ENCODE data around the gene PKP3. TPM values are rescaled to one million over a fixed set of nuclear protein-coding genes. Genes with fewer than 3 reads are reported as not detected.

Gene PKP3
- total and polyA plus RNA-seq, 10 donors: 0.09 to 2.8 (median 0.44) TPM; not detected in 4

DNA sequence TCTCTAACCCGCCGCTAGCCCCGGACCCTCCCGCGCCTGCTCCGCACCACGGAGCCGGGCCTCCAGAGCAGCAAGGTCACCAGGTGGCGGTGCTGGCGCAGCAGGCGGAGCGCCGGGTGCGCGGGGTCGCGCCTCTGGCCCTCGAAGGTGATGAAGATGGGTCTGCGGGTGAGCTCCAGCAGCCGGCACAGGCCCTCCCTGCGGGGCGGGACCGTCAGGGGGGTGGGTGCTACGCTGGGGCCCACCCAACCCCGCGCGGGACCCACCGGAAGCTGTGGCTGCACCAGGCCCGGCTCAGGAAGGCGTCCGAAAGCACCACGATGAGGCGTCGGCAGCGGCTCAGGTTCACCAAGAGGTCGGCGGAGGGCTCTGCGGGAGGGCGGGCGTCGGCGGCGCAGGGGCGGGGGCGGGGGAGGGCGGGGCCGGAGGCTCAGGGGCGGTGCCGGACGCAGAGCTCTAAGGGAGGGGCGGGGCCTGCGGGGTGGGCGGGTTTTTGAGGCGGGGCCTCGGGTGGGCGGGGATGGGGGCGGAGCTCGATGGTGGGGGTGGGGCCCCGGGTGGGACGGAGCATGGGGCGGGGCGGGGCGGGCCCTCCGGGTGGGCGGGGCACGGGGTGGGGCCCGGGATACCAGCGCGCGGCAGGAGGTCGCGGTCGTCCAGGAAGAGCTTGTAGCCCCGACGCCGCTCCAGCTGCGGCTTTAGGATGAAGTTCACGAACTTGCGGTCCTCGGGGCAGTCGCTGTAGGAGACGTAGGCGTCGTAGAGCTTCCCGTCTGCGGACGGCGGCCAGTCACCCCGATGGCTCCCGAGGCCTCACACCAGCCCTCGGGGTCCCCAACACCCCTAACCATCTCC lies 13.0 kb downstream of the PKP3 start:
- 2 to 30% (median 5%) methylated on average over 9 to 91 of the region's 91 CpGs for WGBS, 5 donors
- H3K4me3 ChIP-seq: peak overlapping the region; percentile 45 to 82 (median 52)

DNA sequence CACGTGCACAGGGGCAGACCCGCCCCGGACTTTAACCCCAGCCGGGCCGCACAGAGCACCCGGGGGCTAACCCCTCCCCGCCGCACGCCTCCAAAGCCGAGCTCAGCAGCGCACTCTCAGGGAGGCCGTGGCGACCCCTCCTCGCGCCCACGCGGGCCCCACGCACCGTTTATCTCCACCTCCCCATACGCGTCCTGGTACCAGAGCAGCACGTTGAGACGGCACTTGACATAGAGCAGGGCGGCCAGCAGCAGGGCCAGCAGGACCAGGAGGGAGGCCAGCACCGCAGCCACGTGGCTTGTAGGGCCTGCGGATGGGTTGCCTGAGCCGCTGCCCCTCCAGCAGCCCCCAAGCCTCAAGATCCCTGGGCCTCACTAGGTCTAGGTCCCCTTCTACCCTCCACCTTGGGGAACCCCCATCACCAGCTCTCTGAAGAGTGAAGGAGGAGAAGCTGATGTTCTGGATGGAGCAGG lies 13.7 kb downstream of the PKP3 start:
- Histone ChIP-seq H3K4me1 (peaks cover 11 to 54% (median 35%) of the 10 kb centered on the region in 6 donors), H3K27ac (peak overlapping the region in 7 of 8 donors; percentile 58 to 92 (median 73)), H3K4me3 (peak overlapping the region in 5 of 8 donors; percentile 10 to 82 (median 53)), H3K27me3 (replicated peaks in 1 of 7) (peaks cover 0 to 11% (median 6%) of the 10 kb centered on the region in 7 donors), H3K9me3 (no peaks in the 10 kb centered on the region), H3K36me3 (peaks cover 0 to 12% (median 0%) of the 10 kb centered on the region in 6 donors)
- no peak for DNase-seq
- intact Hi-C loops (cut with DNase I; ENCODE audit: low total_unique reads): loop anchor here (5.0 kb wide), 1 partner anchor 45 kb away; the partner anchor contains the start of gene PTDSS2
- WGBS, 5 donors: 73 to 81% (median 77%) methylated on average over 17 to 28 of the region's 28 CpGs
- TF ChIP-seq POLR2AphosphoS5 (IDR thresholded peaks at IDR 0.05) (peak in 2 of 3 donors; percentile 18 to 61), POLR2A (IDR thresholded peaks at IDR 0.05) (no peak)

More for the DNA sequence above, 13.0 kb downstream of the PKP3 start:
- intact Hi-C loops (cut with DNase I; ENCODE audit: low total_unique reads): loop anchor here (5.0 kb wide), 1 partner anchor 45 kb away; the partner anchor contains the start of gene PTDSS2
- H3K36me3 ChIP-seq: peaks cover 0 to 12% (median 0%) of the 10 kb centered on the region in 6 donors
- peaks cover 0 to 11% (median 6%) of the 10 kb centered on the region in 7 donors for H3K27me3 ChIP-seq (replicated peaks in 1 of 7)
- peaks cover 10 to 51% (median 34%) of the 10 kb centered on the region in 6 donors for H3K4me1 ChIP-seq
- peak; percentile 98 for DNase-seq
- no peak for TF ChIP-seq POLR2A (IDR thresholded peaks at IDR 0.05)
- peak; percentile 76 to 87 (median 78) for TF ChIP-seq POLR2AphosphoS5 (IDR thresholded peaks at IDR 0.05)
- TF ChIP-seq, protein P1, sequence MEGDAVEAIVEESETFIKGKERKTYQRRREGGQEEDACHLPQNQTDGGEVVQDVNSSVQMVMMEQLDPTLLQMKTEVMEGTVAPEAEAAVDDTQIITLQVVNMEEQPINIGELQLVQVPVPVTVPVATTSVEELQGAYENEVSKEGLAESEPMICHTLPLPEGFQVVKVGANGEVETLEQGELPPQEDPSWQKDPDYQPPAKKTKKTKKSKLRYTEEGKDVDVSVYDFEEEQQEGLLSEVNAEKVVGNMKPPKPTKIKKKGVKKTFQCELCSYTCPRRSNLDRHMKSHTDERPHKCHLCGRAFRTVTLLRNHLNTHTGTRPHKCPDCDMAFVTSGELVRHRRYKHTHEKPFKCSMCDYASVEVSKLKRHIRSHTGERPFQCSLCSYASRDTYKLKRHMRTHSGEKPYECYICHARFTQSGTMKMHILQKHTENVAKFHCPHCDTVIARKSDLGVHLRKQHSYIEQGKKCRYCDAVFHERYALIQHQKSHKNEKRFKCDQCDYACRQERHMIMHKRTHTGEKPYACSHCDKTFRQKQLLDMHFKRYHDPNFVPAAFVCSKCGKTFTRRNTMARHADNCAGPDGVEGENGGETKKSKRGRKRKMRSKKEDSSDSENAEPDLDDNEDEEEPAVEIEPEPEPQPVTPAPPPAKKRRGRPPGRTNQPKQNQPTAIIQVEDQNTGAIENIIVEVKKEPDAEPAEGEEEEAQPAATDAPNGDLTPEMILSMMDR (IDR thresholded peaks at IDR 0.05 in 8 of 11, conservative IDR thresholded peaks at IDR 0.05 in 3 of 11): peak in 4 of 11 experiments; percentile 11 to 37 (median 28)
- H3K27ac ChIP-seq: peak overlapping the region; percentile 53 to 92 (median 84)
- no peaks in the 10 kb centered on the region for H3K9me3 ChIP-seq

DNA sequence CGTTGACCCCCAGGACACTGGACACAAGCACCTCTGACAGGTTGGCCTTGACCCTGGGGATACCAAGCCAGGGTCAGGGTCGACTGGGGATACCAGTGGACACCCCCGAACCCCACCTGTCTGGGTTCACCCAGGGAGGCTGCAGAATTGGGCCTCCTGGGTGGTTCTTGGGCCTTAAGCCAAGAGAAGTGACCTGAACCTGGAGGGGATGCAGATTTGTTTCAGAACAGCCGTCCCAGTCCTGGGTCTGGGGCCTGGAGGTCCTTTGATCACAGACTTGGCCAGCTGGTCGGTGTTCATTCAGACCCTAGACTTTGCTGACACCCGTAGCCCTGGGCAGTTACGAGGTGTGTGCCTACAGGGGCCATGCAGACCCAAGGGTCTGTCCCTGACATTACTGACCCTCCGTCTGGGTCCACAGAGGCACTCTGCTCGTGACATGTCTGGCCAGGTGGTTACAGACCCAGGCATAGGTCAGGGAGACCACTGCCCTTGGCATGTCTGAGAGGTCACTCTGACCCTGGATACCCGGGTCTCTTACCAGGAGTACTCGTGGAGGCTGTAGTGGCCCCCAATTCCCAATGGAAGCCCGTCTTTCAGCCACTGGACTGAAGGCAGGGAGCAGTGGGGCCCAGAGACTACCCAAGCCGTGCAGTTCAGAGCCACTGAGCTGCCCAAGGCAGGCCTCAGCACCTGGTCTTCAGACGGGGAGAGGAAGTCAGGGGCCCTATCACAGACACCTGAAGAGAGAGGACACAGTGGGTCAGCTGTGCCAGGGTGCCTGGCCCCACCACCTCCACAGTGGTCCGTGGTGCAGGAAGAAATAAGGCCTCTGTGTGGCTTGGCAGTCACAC lies 14.4 kb downstream of the PKP3 start:
- Histone ChIP-seq H3K27me3 (replicated peaks in 1 of 7) (peaks cover 0 to 7% (median 2%) of the 10 kb centered on the region in 7 donors), H3K36me3 (peaks cover 0 to 12% (median 0%) of the 10 kb centered on the region in 6 donors), H3K4me1 (peaks cover 13 to 60% (median 42%) of the 10 kb centered on the region in 6 donors), H3K4me3 (no peak overlapping the region), H3K27ac (peak overlapping the region in 3 of 8 donors; percentile 87 to 92 (median 87)), H3K9me3 (no peaks in the 10 kb centered on the region)
- DNase-seq: no peak
- WGBS, 5 donors: 85 to 91% (median 85%) methylated on average over 8 to 15 of the region's 15 CpGs
- TF ChIP-seq POLR2A (IDR thresholded peaks at IDR 0.05) (no peak), POLR2AphosphoS5 (IDR thresholded peaks at IDR 0.05) (no peak)
- TF ChIP-seq, protein P1 (IDR thresholded peaks at IDR 0.05 in 8 of 11, conservative IDR thresholded peaks at IDR 0.05 in 3 of 11): no peak
- intact Hi-C loops (cut with DNase I; ENCODE audit: low total_unique reads): loop anchor here (5.0 kb wide), 1 partner anchor 44 kb away; the partner anchor contains the start of gene PTDSS2

DNA sequence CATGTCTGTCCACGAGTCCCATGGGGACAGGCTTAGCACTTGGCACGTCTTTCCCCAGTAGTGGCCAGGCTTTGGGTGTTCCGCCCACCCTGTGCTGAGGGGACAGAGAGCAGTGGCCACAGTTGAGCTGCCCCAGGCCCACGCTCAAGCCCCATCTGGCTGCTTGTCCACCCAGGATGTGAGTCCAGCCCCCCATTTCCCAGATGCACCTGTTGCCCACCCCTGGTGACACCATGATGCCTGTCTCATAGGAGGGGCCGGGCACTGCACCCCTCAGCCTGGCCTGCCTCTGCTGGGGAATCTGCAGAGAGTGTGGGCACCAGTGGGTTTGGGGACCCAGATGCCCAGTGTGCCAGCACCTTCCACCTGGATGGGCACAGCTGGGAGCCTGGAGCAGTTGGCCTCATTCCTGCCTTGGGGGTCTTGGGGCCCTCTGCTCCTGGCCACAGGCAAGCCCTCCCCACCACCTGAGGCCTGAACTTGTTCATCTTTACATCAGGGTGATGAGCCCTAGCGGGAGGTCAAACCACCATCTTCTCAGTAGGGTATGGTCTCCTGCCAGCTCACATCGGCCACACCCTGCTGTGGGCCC lies 15.1 kb downstream of the PKP3 start:
- peaks cover 13 to 68% (median 45%) of the 10 kb centered on the region in 6 donors for H3K4me1 ChIP-seq
- no peak overlapping the region for H3K4me3 ChIP-seq
- TF ChIP-seq, protein P1 (IDR thresholded peaks at IDR 0.05 in 8 of 11, conservative IDR thresholded peaks at IDR 0.05 in 3 of 11): no peak
- no peak for TF ChIP-seq POLR2AphosphoS5 (IDR thresholded peaks at IDR 0.05)
- H3K27me3 ChIP-seq (replicated peaks in 1 of 7): no peaks in the 10 kb centered on the region
- intact Hi-C loops (cut with DNase I; ENCODE audit: low total_unique reads): loop anchor here (5.0 kb wide), 1 partner anchor 43 kb away; the partner anchor contains the start of gene PTDSS2
- H3K9me3 ChIP-seq: no peaks in the 10 kb centered on the region
- peak overlapping the region in 2 of 8 donors; percentile 7 to 92 for H3K27ac ChIP-seq
- peaks cover 0 to 12% (median 0%) of the 10 kb centered on the region in 6 donors for H3K36me3 ChIP-seq
- 81 to 94% (median 89%) methylated on average over 5 to 7 of the region's 7 CpGs for WGBS, 5 donors
- no peak for DNase-seq

Data from spleen (tissue), 11 donors.